Heart left ventricle (tissue), 13 donors: ENCODE data around the gene ATAD1.

ENCODE experiments used
- CTCF ChIP-seq, 12 donors: fragments of 200-600 bp; sonication (generic) in 4 of 12; IDR thresholded peaks; one replicate each; pipeline versions ENCODE4 v1.5.0 to v1.8.0; 2018 to 2022; ENCODE audit warnings: antibody characterized with exemption in 12 of 12, mild to moderate bottlenecking in 5 of 12
- POLR2A ChIP-seq, 2 donors: fragments of 450-650 bp; IDR thresholded peaks; one replicate each; pipeline ENCODE4 v1.6.1; 2017; ENCODE audit warnings: antibody characterized with exemption in 2 of 2, mild to moderate bottlenecking in 2 of 2, moderate library complexity in 2 of 2
- donor health status: ischemic (EF 13 %, LVEDD 7.1; RV severe dilation, severe dysfunction).
- donor health status: DM: no; HTN: yes; CAD: no.
- donor health status: DM: no; HTN: no; CAD: no.
- donor health status: ischemic (EF 25% LVEDD 6.9; RV normal size, moderate dysfunction).
- donor health status: ischemic (EF 25% LVEDD 5.7; RV mildly dilated, moderate dysfunction).
- donor health status: ischemic (EF 35%, LVEDD 5.7; RV mildly dilated, moderate dysfunction).
- donor health status: nonischemic (EF 11% LVEDD 7.7; RV severe dilation, severe dysfunction).
- donor health status: DM: yes; HTN: yes; CAD: no.
- donor health status: PGD.
- donor health status: ischemic (EF 29% LVEDD 5.4; RV normal size, mild dysfunction).
- donor health status: nonischemic (EF 23%, LVEDD 6.1; RV moderate dilation, normal function).

GRCh38 chr10:87803328-87803727 lies 14.7 kb downstream of the ATAD1 start:
- no peak for TF ChIP-seq CTCF (IDR thresholded peaks at IDR 0.05)
- no peak for TF ChIP-seq POLR2A (IDR thresholded peaks at IDR 0.05)
